ENCODE data around the gene KAT14. TPM values are rescaled to one million over a fixed set of nuclear protein-coding genes. Genes with fewer than 3 reads are reported as not detected.
A peak's percentile ranks its signal among the peaks of the same experiment; 100 is the strongest.
"Not testable (repeated sequence)": the region's sequence is repeated elsewhere in the genome, so short reads cannot be mapped to it uniquely, and the experiment has no call there.

The KAT14 gene
- total RNA-seq = 10 to 100 TPM; 35.2 to 51.0 TPM
- 19.6 TPM for polyA plus RNA-seq (2013, experiment 1 of 2)
- polyA plus RNA-seq (2013, experiment 2 of 2) = 17.6 TPM
- long read RNA-seq, experiment 1, partial matches to known transcripts = 12 of 23 reads
- long read RNA-seq, experiment 1, other reads (novel, unspliced or antisense) = 9 of 23 reads
- long read RNA-seq, experiment 2, transcript KAT14-206 (9 exons, 3,152 nt) = major isoform, 6 of 163 reads
- long read RNA-seq, experiment 2, partial matches to known transcripts = 14 of 163 reads
- long read RNA-seq, experiment 2, other reads (novel, unspliced or antisense) = 137 of 163 reads
- long read RNA-seq, experiment 3, transcript KAT14-203 (2 exons, 949 nt) = major isoform, 7 of 281 reads
- long read RNA-seq, experiment 3, transcript KAT14-206 (9 exons, 3,152 nt) = minor isoform, 5 of 281 reads
- long read RNA-seq, experiment 3, partial matches to known transcripts = 11 of 281 reads
- long read RNA-seq, experiment 3, other reads (novel, unspliced or antisense) = 256 of 281 reads
- long read RNA-seq, experiment 4, partial matches to known transcripts = 8 of 18 reads
- long read RNA-seq, experiment 4, other reads (novel, unspliced or antisense) = 7 of 18 reads

GRCh38 chr20:18137412-18138265 is at the start of gene KAT14, which contains the start of gene PET117:
Gene KAT14, plus strand, starts transcription at chr20:18137863. Its CDS starts 4,798 bp downstream, at chr20:18142661.
Gene PET117, plus strand, starts transcription at chr20:18137863. Its CDS starts 93 bp downstream, at chr20:18137956.
- H3K27ac ChIP-seq (ENCODE audit: low read depth, low read length) = peak within 1 kb of the TSS; percentile 80
- no peaks in the 10 kb centered on the region for H3K9me3 Mint-ChIP-seq
- 1 to 8% methylated on average over 20 to 87 of the region's 87 CpGs for WGBS, 2 experiments (ENCODE audit: insufficient coverage in 1 of 2, insufficient read length in 1 of 2)
- H3K4me1 Mint-ChIP-seq = peaks cover 26% of the 10 kb centered on the region
- H3K27me3 Mint-ChIP-seq (ENCODE audit: insufficient read depth) = no peaks in the 10 kb centered on the region
- peak; percentile 97 for DNase-seq
- H3K4me3 ChIP-seq (ENCODE audit: low read length) = peak within 1 kb of the TSS; percentile 97
- TF ChIP-seq CTCF (conservative IDR thresholded peaks at IDR 0.05) = no peak
- peaks cover 8% of the 10 kb centered on the region for H3K36me3 ChIP-seq (ENCODE audit: control insufficient read depth, insufficient read depth, low read length)
- H3K36me3 Mint-ChIP-seq (ENCODE audit: low read depth) = peaks cover 10% of the 10 kb centered on the region
- no peaks in the 10 kb centered on the region for H3K27me3 ChIP-seq (ENCODE audit: control insufficient read depth, insufficient read depth, low read length, poor library complexity, severe bottlenecking)
- peak within 1 kb of the TSS; percentile 76 for H3K4me3 Mint-ChIP-seq
- peak within 1 kb of the TSS; percentile 87 for H3K9ac ChIP-seq (ENCODE audit: extremely low read depth, low read length, poor library complexity, severe bottlenecking)
- peak within 1 kb of the TSS; percentile 95 for H3K27ac Mint-ChIP-seq
- peaks cover 7% of the 10 kb centered on the region for H3K4me1 ChIP-seq (ENCODE audit: control insufficient read depth, insufficient read depth, low read length)
- H3K9me3 ChIP-seq (ENCODE audit: control insufficient read depth, low read length) = no peaks in the 10 kb centered on the region

GRCh38 chr20:18088298-18088697 is 49.4 kb upstream of the KAT14 start:
- not testable (repeated sequence) for H3K36me3 Mint-ChIP-seq (ENCODE audit: low read depth); H3K9me3 ChIP-seq (ENCODE audit: control insufficient read depth, low read length); H3K36me3 ChIP-seq (ENCODE audit: control insufficient read depth, insufficient read depth, low read length); H3K27ac Mint-ChIP-seq; DNase-seq; H3K27me3 Mint-ChIP-seq (ENCODE audit: insufficient read depth); H3K4me3 Mint-ChIP-seq; H3K9me3 Mint-ChIP-seq; H3K27me3 ChIP-seq (ENCODE audit: control insufficient read depth, insufficient read depth, low read length, poor library complexity, severe bottlenecking); H3K27ac ChIP-seq (ENCODE audit: low read depth, low read length); H3K9ac ChIP-seq (ENCODE audit: extremely low read depth, low read length, poor library complexity, severe bottlenecking); H3K4me1 ChIP-seq (ENCODE audit: control insufficient read depth, insufficient read depth, low read length); H3K4me1 Mint-ChIP-seq; H3K4me3 ChIP-seq (ENCODE audit: low read length)
- WGBS, 2 experiments (ENCODE audit: insufficient coverage in 1 of 2, insufficient read length in 1 of 2) = 87 to 92% methylated on average over 2 to 3 of the region's 3 CpGs

GRCh38 chr20:18088841-18089240 is 48.8 kb upstream of the KAT14 start:
- H3K27me3 Mint-ChIP-seq (ENCODE audit: insufficient read depth); H3K4me3 Mint-ChIP-seq: not testable (repeated sequence)
- 91 to 93% methylated on average over 8 to 11 of the region's 11 CpGs for WGBS, 2 experiments (ENCODE audit: insufficient coverage in 1 of 2, insufficient read length in 1 of 2)

More at GRCh38 chr20:18088841-18089240, 48.8 kb upstream of the KAT14 start:
- not testable (repeated sequence) for H3K27me3 ChIP-seq (ENCODE audit: control insufficient read depth, insufficient read depth, low read length, poor library complexity, severe bottlenecking); H3K9me3 Mint-ChIP-seq; H3K36me3 ChIP-seq (ENCODE audit: control insufficient read depth, insufficient read depth, low read length); H3K27ac Mint-ChIP-seq; H3K4me3 ChIP-seq (ENCODE audit: low read length); H3K36me3 Mint-ChIP-seq (ENCODE audit: low read depth); H3K27ac ChIP-seq (ENCODE audit: low read depth, low read length); H3K4me1 Mint-ChIP-seq; H3K4me1 ChIP-seq (ENCODE audit: control insufficient read depth, insufficient read depth, low read length); H3K9me3 ChIP-seq (ENCODE audit: control insufficient read depth, low read length); H3K9ac ChIP-seq (ENCODE audit: extremely low read depth, low read length, poor library complexity, severe bottlenecking); DNase-seq

Measured in endodermal cell (in vitro differentiated cells).